ENCODE data around the gene LRRC3.
"Not testable (repeated sequence)": the region's sequence is repeated elsewhere in the genome, so short reads cannot be mapped to it uniquely, and the experiment has no call there.

LRRC3 gene

DNA sequence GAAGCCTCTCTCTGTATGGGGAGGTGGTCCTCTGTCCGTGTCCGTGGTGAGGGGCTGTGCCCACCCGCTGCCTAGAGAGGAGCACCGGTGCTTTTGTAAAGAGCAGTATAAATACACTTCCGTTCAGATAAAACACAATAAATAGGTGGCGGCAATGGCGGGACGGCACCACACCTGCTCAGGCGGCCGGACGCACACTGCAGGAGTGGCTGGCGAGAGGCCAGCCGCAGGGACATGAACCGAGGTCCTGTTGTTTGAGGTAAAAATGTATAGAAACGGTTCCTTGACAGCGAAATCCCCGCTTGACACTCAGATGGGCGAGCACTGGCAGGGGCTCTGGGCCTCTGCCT, 43.9 kb downstream of the LRRC3 start:
- no peak for DNase-seq

DNA sequence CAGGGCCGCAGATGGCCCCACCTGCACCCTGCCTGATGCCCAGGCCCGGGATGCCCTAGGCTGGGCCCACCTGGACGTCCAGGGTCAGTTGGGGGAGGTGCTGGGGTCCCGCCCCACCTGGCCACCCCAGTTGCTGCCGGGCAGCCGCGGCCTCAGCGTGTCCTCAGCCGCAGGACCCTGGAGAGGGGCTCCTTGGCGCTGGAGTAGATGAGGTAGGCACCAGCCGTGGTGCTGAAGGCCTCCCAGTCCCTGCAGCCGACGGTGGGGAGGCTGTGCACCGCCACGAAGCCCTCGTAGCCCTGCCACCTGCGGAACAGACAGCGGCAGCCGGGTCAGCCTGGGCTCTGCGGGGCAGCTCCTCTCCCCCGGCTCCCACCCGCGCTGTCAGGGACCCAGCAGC, 44.3 kb downstream of the LRRC3 start:
- no peak for DNase-seq

DNA sequence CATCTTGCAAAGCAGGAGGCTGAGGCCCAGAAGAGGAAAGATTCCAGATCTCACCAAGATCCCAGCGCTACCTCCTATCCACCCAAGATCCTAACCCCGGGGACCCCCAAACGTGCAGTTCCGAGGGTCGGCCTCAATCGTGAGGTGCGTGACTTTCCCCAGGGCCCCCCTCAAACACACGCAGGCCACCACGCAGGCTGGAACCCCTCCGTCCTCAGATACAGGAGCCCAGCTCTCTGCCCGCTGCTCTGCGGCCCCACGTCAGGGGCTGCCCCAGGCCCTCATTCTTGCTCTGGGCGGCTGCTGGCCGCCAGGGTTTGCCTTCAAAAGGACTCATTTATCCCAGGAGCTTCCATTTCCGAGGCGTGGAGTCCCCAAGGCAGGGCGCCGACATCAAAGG, 44.8 kb downstream of the LRRC3 start:
- DNase-seq: no peak

- DNase-seq: no peak
These were observed 47.1 kb downstream of the LRRC3 start for GRCh38 chr21:44502171-44502958.

DNA sequence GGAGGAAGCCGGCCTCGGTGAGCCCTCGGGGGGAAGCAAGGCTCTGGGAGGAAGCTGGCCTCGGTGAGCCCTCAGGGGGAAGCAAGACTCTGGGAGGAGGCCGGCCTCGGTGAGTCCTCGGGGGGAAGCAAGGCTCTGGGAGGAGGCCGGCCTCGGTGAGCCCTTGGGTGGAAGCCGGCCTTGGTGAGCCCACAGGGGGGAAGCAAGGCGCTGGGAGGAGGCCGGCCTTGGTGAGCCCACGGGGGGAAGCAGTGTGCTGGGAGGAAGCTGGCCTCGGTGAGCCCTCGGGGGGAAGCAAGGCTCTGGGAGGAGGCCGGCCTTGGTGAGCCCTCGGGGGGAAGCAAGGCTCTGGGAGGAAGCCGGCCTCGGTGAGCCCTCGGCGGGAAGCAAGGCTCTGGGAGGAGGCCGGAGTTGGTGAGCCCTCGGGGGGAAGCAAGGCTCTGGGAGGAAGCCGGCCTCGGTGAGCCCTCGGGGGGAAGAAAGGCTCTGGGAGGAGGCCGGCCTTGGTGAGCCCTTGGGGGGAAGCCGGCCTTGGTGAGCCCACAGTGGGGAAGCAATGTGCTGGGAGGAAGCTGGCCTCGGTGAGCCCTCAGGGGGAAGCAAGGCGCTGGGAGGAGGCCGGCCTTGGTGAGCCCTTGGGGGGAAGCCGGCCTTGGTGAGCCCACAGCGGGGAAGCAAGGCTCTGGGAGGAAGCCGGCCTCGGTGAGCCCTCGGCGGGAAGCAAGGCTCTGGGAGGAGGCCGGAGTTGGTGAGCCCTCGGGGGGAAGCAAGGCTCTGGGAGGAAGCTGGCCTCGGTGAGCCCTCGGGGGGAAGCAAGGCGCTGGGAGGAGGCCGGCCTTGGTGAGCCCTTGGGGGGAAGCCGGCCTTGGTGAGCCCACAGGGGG, 47.9 kb downstream of the LRRC3 start:
- not testable (repeated sequence) for DNase-seq

GRCh38 chr21:44503901-44504399, 48.6 kb downstream of the LRRC3 start:
- DNase-seq: no peak

- DNase-seq: no peak
These were observed 50.5 kb downstream of the LRRC3 start for GRCh38 chr21:44505673-44506278.

DNA sequence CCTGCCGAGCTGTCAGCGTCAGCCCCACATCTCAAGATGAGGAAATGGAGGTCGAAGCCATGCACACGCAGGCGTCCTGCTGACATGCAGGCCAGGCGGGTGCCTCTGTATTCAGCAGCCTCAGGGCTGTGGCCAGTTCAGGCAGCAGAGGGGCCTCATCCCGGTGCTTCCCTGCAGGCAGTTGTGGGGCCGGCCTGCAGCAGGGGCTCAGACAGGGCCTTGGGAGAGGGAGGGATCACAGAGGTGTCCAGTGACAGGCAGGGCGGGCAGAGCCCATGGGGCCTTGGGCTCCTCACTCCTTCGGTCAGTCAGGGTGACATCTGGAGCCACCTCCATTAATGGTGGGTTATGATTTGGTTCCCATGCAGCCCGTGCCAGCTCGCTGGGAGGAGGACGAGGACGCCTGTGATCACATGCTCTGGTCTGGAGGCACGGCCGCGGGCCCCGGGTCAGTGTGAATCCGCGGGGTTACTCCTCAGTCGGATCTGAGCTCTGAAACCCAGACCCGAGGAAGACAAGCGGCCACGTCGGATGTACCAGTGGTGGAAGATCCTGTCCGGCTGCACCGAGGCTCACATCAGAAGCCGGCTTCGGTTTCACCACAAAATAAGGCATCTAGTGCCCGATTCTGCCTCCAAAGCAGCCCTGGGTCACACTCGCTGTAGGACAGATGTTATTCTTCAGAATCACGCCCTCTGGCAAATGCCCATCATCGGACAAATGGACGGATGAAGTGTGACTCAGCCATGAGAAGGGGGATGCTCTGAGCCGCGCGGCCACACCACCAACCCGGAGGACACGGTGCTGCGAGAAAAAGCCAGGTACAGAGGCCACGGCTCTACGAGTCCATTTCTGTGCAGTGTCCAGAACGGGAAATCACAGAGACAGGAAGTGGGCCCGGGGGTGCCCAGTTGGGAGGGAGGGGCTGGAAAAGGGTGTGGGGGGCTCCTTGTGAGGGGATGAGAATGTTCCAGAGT, 51.3 kb downstream of the LRRC3 start:
- DNase-seq: no peak

DNA sequence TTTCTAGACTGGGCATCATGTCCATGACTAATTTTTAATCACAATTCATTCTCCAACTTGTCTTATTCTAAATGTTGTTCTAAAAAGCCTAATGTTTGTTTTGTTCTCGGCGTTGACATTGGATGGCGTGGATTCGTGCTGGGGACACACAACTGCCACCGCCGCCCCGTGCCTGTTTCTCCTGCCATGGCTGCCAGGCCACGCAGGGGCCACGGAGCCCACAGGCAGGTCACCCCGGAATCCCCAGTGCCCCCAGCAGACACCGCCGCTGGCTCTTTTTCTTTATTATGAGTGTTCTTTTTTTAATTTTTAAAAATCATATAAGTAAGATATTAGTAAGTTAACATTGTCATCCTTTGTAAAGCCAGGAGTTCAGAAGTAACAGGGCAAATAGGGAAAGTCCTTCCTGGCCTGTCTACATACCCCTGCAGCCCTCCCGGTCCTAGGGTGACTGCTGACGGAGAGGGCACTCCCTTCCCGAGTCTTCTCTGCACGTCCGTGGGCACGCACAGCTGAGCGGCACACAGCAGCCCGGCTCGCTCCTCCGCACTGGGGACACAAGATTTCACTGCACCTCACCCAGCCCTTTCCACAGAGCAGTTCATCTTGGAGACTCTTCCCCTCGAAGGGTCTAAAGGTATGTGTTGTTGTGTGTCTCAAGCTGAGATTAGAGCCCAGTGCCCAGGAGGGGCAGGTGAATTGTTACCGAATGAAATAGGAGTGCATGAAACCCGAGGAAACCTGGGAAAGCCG, 52.5 kb downstream of the LRRC3 start:
- DNase-seq: no peak

GRCh38 chr21:44508426-44508710, 53.1 kb downstream of the LRRC3 start:
- no peak for DNase-seq

GRCh38 chr21:44508711-44509445, 53.6 kb downstream of the LRRC3 start:
- DNase-seq: no peak

DNA sequence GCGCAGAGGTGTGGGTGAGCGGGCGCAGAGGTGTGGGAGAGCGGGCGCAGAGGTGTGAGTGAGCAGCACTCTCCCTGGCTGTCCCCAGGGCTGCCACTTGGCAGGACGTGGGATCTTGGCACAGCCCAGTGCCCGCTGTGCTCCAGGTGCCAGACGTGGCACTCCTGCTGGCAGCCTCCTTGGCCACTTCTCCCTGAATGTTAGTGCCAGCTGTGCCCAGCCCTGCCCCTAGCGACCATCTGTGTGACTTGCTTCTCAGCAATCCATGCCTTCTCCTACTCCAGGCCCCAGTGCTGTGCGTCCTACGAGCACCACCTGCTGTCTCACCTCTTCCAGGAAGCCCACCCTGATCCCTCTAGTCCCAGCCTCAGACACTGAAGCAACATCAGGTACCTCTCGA, 54.2 kb downstream of the LRRC3 start:
- DNase-seq: no peak

DNA sequence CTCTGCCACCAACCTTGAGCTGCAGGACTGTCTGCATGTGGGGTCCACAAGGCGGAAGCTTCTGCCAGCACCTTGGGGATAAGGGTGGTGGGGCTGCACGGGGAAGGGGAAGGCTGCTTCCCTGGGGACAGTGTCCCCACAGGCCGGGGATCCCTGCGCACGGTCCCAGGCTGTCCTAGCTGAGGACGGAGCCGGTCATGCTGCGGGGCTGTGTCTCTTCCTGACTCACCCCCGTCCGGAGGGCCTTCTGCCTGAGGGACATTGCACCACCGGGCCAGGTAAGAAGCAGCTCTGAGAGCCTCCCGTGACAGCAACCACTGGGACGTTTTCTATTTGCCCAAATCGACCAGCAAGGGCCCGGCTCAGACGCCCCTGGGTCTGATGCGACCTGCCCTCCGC, 54.8 kb downstream of the LRRC3 start:
- no peak for DNase-seq

GRCh38 chr21:44510508-44511218, 55.4 kb downstream of the LRRC3 start:
- DNase-seq: peak; percentile 70

DNA sequence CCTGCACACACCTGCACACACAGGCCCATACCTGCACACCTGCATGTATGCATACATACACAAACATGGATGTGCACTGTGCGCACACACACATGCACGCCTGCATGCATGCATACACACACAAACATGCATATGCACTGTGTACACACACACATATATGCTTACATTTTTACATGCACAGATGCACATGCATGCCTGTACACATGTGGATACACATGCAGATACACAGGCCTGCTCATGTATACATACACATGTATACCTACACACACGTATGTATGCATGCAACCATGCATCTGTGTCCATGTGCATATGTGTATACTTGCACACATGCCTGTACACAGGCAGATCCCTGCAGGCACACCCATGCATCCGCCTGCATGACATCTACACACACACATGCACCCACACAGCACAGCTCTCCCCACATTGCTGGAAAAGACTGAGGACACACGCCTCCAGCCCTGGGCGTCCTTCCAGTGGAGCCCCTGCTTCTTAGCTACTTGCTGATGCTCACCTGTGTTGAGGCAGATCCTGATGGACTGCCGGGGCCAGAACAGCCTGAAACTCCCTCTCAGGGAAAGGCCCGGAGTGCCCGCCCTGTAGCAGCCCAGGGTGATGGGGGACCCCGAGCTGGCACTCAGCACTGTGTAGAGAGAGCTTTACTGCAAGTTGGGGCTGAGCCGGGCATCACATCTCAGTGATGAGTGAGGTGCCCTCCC, 56.1 kb downstream of the LRRC3 start:
- DNase-seq: no peak

Data from stimulated activated CD4-positive, alpha-beta T cell treated with anti-CD3 and anti-CD28 coated beads, Interleukin-1b, Interleukin-23, amount 100 ng/mL, for 48 hours (primary cell).